A673 (cell line): ENCODE results near the gene FARP1. TPM values are rescaled to one million over a fixed set of nuclear protein-coding genes. Genes with fewer than 3 reads are reported as not detected.
A peak's percentile ranks its signal among the peaks of the same experiment; 100 is the strongest.

Experiments
- BruUV-seq: library from RNA; stranded (reverse); fragments of 400-500 nt; replicated peaks from 2 replicates; lab custom pipeline; 2021; lab: Mats Ljungman, UMichigan
- CTCF ChIA-PET: fragments of 300-600 bp; sonication (Branson Sonifier 250); formaldehyde crosslinking; loops from one replicate; lab custom pipeline; 2022; ENCODE audit warnings: antibody characterized with exemption; lab: Charles Lee
- POLR2A ChIA-PET: fragments of 300-600 bp; sonication (Branson Sonifier 250); formaldehyde crosslinking; loops from one replicate; lab custom pipeline; 2022; ENCODE audit warnings: antibody characterized with exemption; ENCODE audit not compliant: low non-redundant PET; lab: Charles Lee
- DNase-seq: peaks from one replicate; pipeline ENCODE4 v3.0.0-alpha.2; 2015; ENCODE audit warnings: low spot score
- H3K27ac ChIP-seq: fragments of 200-600 bp; sonication (generic); 2 replicates; pipeline ENCODE4 v1.5.1; 2016; ENCODE audit warnings: mixed run types, low read depth, mild to moderate bottlenecking, mixed read lengths, antibody characterized with exemption, low read length; ENCODE audit not compliant: poor library complexity, severe bottlenecking
- H3K27me3 ChIP-seq: fragments of 200-600 bp; sonication (generic); replicated peaks from 2 replicates; pipeline ENCODE4 v1.6.1; 2017; ENCODE audit warnings: mixed run types, low read depth, mild to moderate bottlenecking, mixed read lengths, antibody characterized with exemption, low read length; ENCODE audit not compliant: insufficient read depth, poor library complexity
- H3K36me3 ChIP-seq: fragments of 200-600 bp; sonication (generic); 2 replicates; pipeline ENCODE4 v1.6.1; 2016; ENCODE audit warnings: mixed run types, mild to moderate bottlenecking, mixed read lengths, antibody characterized with exemption, low read length; ENCODE audit not compliant: insufficient read depth, poor library complexity, severe bottlenecking
- H3K4me1 ChIP-seq: fragments of 200-600 bp; sonication (generic); 2 replicates; pipeline ENCODE4 v1.6.1; 2017; ENCODE audit warnings: mixed run types, mild to moderate bottlenecking, mixed read lengths, antibody characterized with exemption, low read length; ENCODE audit not compliant: insufficient read depth, poor library complexity, severe bottlenecking
- H3K4me3 ChIP-seq: fragments of 200-600 bp; sonication (generic); 2 replicates; pipeline ENCODE4 v1.5.1; 2016; ENCODE audit warnings: low read depth, mixed run types, mild to moderate bottlenecking, mixed read lengths, low read length; ENCODE audit not compliant: poor library complexity, severe bottlenecking
- H3K9me3 ChIP-seq: fragments of 200-600 bp; sonication (generic); 2 replicates; pipeline ENCODE4 v1.6.1; 2016; ENCODE audit warnings: mixed run types, low read depth, mild to moderate bottlenecking, mixed read lengths, antibody characterized with exemption, low read length; ENCODE audit not compliant: poor library complexity, severe bottlenecking
- EZH2 ChIP-seq: fragments of 200-600 bp; sonication (generic); IDR thresholded peaks from 2 replicates; pipeline ENCODE4 v1.6.1; 2017; ENCODE audit warnings: borderline replicate concordance, low read depth, mild to moderate bottlenecking, mixed read lengths, antibody characterized with exemption, low read length; ENCODE audit not compliant: poor library complexity, severe bottlenecking
- intact Hi-C: fragments of 100-400 bp; cut with micrococcal nuclease; formaldehyde crosslinking; loops from one replicate; pipeline ENCODE4 v1.10.0; 2022; ENCODE audit not compliant: unreplicated experiment
- total RNA-seq: library from RNA; stranded (reverse); gene quantifications from 2 replicates; pipeline ENCODE4 v1.2.3, GENCODE V29; 2021
- TF ChIP-seq, protein P1 (sequence below): fragments of 300-800, 200-600 bp; sonication (generic); conservative IDR thresholded peaks from 2 replicates; pipeline ENCODE4 v1.5.1; 2017; ENCODE audit warnings: low read depth, mild to moderate bottlenecking, antibody characterized with exemption, low read length, moderate library complexity, mixed read lengths

FARP1 gene
- total RNA-seq, 1 experiment from 2014 or later: 177 TPM

DNA sequence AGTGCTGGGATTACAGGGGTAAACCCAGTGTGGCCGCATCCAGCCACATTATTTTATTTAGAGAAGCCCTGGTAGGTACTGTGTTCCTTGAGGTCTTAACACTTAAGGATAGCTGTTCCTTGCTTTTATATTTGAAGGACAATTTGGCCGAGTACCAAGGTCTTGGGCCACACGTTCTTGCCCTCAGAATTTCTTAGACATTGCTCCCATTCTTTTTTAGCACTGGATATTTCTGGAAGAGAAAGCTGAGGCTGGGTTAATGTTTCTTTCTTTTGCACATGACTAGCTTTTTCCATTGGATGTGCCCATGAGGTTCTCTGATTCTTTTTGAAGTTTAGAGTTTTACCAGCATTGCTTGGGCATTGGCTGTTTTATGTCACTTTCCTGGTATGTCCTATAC lies 39.7 kb downstream of the FARP1 start:
- intact Hi-C loops: no loop called here
- Histone ChIP-seq H3K27me3 (no peaks in the 10 kb centered on the region), H3K36me3 (no peaks in the 10 kb centered on the region), H3K4me3 (no peak overlapping the region), H3K9me3 (no peaks in the 10 kb centered on the region), H3K4me1 (peaks cover 13% of the 10 kb centered on the region), H3K27ac (no peak overlapping the region)
- CTCF ChIA-PET: no interaction called here
- POLR2A ChIA-PET: no interaction called here
- BruUV-seq: no TSS peak
- DNase-seq: no peak
- TF ChIP-seq, protein P1, sequence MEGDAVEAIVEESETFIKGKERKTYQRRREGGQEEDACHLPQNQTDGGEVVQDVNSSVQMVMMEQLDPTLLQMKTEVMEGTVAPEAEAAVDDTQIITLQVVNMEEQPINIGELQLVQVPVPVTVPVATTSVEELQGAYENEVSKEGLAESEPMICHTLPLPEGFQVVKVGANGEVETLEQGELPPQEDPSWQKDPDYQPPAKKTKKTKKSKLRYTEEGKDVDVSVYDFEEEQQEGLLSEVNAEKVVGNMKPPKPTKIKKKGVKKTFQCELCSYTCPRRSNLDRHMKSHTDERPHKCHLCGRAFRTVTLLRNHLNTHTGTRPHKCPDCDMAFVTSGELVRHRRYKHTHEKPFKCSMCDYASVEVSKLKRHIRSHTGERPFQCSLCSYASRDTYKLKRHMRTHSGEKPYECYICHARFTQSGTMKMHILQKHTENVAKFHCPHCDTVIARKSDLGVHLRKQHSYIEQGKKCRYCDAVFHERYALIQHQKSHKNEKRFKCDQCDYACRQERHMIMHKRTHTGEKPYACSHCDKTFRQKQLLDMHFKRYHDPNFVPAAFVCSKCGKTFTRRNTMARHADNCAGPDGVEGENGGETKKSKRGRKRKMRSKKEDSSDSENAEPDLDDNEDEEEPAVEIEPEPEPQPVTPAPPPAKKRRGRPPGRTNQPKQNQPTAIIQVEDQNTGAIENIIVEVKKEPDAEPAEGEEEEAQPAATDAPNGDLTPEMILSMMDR: no peak
- no peak for TF ChIP-seq EZH2

DNA sequence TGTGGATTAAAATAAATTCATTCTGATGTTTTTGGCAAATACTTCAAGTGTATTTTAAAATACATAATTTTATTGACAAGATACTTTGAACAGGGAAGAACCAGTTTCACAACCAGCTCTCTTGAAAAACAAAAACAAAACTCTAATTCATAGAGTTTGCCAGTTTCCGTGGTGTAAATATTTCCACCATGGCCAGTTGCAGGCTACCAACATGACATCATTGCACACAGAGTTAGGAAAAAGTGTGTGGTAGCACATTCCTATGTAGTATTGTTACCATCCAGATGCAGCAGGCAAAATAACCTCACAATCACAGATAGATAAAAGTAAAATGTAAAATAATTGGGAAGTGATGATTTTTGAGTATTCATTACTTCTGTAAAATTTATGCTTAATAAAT lies 41.9 kb downstream of the FARP1 start:
- DNase-seq: no peak
- BruUV-seq: no TSS peak
- TF ChIP-seq, protein P1: no peak
- TF ChIP-seq EZH2: no peak
- ChIA-PET POLR2A (no interaction called here), CTCF (no interaction called here)
- Histone ChIP-seq H3K36me3 (no peaks in the 10 kb centered on the region), H3K4me1 (peaks cover 29% of the 10 kb centered on the region), H3K9me3 (no peaks in the 10 kb centered on the region), H3K27me3 (no peaks in the 10 kb centered on the region), H3K4me3 (no peak overlapping the region), H3K27ac (no peak overlapping the region)
- intact Hi-C loops: no loop called here

DNA sequence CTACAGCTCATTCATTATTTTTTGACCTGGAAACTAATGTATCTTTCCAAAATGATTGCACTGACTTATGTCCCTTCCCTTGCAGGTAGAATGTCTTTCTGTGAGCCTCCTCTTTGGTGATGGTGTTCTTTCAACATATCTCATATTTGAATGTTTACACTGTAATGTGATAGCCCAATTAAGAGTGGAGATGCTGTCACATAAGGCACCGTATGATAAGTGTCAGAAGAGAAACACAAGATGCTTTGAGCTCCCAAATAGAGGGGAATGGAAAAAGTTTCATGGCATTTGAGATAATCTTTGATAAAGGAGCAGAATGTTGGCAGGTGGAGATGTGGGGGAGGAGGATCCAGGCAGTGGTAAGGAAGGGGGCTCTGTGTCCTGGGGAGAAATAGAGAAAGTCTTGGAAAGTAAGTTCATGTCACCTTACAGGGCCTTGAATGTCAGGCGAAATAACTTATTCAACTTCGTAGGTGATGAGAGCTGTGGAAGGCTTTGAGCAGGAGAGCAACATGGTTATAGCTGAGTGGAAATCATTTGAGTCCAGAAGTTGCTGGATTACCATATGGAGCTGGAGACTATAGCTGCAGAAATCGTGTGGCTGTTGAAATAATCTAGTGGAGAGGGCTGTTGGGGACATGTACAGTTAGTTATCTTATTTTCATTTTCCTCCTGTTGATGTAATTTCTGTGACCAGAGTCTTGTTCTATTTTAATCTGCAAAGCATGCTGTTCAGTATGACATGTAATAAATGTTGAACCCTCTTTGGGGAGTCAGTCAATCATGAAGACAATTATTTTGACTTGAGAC lies 44.5 kb downstream of the FARP1 start:
- CTCF ChIA-PET: no interaction called here
- no TSS peak for BruUV-seq
- Histone ChIP-seq H3K27me3 (no peaks in the 10 kb centered on the region), H3K36me3 (no peaks in the 10 kb centered on the region), H3K4me1 (peaks cover 31% of the 10 kb centered on the region), H3K27ac (peak overlapping the region; percentile 61), H3K4me3 (no peak overlapping the region), H3K9me3 (no peaks in the 10 kb centered on the region)
- DNase-seq: no peak
- TF ChIP-seq EZH2: no peak
- TF ChIP-seq, protein P1: no peak
- POLR2A ChIA-PET: no interaction called here
- intact Hi-C loops: no loop called here
